GM20431 (cell line): ENCODE measurements around the gene HDAC1.
"Not testable (repeated sequence)": the region's sequence is repeated elsewhere in the genome, so short reads cannot be mapped to it uniquely, and the experiment has no call there.

Experiments used
- in situ Hi-C: fragments of 300-500 bp; cut with MseI, MboI; formaldehyde crosslinking; loops from one replicate; pipeline ENCODE4 v1.15.0; 2020; ENCODE audit warnings: low sequenced_read_pairs; ENCODE audit not compliant: unreplicated experiment

The HDAC1 gene

DNA sequence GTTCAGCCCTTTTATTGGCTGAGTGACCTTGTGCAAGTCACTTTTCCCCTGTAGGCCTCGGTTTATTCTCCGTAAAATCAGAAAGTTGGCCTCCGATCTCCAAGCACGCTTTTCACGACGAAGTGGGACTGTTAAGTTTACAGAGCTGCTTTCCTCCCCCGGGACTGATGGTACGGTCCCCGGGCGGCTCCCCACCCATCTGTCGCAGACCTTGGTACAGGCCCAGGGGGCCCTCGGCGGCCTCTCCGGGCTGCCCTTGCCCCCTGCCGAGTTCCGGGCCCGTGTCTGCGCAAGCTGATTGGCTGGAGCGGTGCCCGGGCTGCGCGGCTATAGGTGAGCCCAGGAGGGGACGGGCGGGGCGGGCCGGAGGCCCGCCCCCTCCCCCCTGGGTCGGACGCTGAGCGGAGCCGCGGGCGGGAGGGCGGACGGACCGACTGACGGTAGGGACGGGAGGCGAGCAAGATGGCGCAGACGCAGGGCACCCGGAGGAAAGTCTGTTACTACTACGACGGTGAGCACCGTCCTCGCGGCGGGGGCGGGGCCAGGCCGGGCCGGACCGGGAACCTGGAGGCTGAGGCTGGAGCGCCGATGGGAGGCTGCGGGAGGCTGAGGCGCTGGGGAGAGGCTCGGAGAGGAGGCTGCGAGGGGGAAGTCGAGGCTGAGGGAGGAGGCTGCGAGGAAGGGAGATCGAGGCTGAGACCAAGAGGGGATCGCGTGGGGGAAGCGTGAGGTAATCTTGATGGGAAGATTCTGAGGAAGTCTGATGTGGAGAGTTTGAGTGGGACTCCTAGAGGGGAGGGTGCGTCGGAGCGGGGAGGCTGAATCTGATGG lies at the start of gene HDAC1:
Gene HDAC1, plus strand, starts transcription at position 376 of the 831 bp plus-strand sequence. Its CDS starts 87 bp downstream, at position 463.
- in situ Hi-C loops: no loop called here

DNA sequence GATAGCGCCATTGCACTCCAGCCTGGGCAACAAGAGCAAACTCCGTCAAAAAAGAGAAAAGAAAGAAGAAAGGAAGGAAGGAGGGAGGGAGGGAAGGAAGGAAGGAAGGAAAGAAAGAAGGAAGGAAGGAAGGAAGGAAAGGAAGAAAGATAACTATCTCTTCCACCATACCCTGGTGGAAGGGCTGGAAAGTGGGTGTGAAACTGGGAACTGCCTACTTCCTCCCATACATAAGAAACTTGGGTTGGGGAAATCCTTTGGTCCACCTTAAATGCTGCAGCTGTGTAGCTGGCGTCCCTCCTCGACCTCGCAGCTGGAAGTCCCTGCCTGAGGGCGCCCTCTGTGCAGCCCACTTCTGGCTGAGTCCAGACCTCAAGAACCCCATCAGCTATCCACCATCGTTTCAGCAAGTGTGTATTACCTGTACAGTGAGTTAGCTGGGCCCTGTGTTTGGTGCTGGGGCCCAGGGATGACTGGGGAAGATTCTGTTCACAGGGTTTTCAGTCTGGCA lies 49.5 kb upstream of the HDAC1 start:
- in situ Hi-C loops: no loop called here

DNA sequence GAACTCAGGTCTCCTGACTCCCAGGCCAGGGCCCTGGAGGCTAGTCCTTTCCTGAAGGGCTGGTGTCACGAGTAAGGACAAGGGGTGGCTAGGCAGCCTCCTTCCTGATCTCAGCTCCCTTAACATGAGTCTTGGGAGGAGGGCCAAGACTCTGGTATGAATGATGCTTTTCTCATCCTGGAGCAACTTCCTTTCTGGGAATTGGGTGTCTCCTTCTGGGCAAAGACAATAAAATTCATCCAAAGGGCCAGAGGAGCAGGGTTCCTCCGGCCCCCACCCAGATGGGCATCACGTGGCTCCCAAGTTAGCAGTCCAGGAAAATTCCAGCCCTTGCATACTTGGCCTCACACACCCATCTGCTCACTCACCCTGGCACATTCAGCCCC lies 45.0 kb upstream of the HDAC1 start, which contains the start of gene FAM167B:
Gene FAM167B, plus strand, starts transcription at position 335 of the 386 bp plus-strand sequence. CDS start 200 bp downstream, outside the sequence.
- in situ Hi-C loops: no loop called here

DNA sequence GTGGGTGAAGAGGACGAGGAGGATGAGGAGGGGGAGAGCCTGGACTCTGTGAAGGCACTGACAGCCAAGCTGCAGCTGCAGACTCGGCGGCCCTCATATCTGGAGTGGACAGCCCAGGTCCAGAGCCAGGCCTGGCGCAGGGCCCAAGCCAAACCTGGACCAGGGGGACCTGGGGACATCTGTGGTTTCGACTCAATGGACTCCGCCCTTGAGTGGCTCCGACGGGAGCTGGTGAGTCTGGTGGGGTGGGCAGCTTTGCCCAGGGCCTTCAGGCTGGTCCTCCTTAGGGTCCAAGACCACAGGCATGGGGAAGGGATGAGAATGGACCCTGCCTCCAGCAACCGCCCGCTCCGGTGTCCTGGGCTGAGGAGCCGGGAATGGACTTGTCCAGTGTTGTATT lies 44.4 kb upstream of the HDAC1 start:
- in situ Hi-C loops: no loop called here

DNA sequence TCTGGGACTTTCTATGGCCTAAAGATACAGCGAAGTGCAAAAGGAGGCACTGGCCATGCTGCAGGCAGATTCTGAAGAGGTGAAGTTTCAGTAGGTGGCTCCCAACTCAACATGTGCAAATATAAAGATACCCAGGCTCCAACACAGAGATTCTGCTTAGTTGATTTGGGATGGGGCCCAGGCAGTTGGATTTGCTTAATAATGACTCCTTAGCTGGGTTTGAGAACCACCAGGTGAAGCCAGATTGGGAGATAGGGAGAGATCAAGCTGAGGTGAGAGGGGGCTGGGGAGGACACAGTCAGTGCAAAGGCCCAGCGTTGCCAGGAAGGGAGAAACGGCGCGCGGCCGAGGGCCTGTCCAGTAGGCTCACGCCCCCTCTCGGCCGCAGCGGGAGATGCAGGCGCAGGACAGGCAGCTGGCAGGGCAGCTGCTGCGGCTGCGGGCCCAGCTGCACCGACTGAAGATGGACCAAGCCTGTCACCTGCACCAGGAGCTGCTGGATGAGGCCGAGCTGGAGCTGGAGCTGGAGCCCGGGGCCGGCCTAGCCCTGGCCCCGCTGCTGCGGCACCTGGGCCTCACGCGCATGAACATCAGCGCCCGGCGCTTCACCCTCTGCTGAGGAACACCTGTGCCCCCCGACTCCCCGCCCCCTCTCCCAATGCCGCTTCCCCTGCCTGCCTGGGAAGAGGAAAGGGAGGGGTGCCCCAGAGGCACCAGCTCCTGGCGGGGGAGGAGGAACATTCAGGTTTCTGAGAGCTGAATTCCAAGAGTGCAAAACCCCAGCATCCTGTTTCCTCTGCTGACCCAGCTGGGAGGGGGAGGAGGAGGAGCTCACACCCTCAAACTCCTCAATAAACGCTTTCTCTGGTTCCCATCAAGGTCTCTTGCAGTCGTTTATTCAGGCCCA lies 43.6 kb upstream of the HDAC1 start:
- in situ Hi-C loops: no loop called here

DNA sequence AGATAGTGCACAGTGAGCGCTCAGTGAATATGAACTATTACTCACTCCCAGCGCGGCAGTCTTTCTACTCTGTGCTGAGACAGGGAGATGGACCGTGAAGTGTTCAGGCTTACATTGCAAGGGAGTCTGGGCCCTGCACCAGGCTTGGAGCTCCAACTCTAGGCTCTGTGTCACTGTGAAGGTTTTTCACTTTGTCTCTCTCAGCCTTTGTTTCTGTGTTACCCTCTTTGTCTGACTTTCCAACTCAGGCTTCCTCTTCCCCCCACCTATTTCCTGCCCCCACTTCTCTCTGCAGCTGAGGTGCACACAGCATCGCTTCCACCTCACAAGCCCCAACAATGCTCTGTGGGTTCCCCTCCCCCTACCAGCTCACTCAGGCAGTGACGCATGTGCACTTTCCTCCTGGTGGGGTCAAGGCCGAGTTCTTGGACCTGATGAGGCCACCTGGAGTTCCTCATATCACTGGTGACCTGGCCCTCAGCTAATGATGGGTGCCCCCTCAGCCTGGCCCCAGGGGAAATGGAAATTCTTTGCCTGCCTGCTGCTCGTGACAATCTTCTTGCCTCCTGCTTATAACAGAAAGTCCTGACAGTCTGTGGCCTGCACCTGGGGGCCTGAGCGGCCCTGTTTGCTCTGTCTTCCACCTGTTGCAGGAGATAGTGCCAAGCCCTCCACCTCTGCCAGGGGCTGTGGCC lies 41.9 kb upstream of the HDAC1 start:
- in situ Hi-C loops: no loop called here

DNA sequence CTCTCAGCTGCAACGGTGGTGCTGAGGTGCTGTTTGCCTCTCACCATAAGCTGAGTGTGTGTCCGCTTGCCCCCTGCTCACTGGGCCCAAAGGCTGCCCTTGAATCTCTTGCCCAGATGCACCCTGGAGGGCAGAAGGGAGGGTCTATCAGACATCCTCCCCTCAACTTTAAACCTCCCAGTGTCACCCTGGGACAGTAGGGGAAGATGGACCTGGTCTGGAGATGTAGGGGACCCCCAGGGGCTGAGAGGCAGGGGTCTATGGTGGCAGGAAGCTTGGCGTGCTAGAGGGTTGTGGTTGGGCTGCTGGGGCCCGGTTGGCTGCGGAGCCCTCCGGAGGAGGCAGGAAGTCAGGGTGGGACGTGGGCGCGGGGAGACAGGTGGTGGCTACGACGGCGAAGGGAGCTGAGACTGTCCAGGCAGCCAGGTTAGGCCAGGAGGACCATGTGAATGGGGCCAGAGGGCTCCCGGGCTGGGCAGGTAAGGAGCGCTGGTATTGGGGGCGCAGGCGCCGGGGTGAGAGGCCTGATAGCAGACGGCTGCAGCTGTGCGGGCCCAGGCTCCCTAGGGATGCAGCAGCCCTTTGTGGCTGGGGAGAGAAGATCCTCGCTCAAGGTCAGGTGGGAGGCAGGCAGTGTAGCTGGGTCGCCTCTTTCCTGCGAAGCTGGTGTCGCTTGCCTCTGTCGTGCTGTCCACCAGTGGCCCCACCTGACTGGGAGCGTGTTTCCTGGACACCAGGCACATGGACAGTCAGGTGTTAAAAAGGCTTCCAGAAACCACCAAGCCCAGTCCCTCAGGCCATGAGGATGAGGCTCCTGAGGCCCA lies 40.8 kb upstream of the HDAC1 start, which contains the start of gene LCK:
Gene LCK, plus strand, starts transcription at position 373 of the 824 bp plus-strand sequence. CDS start 23,065 bp downstream, outside the sequence.
- in situ Hi-C loops: no loop called here

DNA sequence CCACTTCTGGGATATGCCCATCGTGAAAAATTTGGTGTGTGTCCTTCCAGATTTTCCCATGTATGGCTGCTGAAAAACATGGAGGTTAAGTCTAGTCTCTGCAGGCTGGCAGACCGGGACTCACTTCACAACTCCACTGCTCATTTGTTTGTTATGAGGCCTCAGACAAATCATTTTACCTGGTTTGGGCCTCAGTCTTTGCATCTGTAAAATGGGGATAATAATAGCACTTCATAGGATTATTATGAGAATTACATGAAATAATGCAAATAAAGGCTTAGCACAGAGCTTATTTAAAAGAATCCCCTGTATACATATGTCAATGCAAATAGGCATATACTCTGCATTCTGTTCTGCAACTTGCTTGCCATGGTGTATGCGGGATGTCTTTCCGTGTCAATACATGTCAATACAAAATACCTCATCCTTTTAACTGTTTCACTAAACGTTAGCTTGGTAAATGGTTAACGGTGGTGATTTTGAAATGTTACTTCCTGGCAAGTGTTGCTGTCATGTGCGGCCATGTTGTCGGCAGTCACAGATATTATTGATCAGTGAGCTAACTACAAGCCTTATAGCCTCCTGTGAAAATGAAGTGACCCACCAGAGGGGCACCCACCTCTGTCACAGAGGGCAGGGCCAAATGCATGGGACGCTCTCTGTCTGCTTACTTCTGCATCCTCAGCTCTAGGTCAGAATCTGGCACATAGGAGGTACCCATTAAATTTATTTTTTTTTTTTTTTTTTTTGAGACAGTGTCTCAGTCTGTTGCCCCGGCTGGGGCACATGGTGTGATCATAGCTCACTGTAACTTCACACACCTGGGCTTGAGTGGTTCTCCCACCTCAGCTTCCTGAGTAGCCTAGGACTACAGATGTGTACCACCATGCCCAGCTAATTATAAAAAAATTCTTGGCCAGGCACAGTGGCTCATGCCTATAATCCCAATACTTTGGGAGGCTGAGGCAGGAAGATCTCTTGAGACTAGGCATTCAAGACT lies 36.5 kb upstream of the HDAC1 start:
- in situ Hi-C loops: no loop called here

DNA sequence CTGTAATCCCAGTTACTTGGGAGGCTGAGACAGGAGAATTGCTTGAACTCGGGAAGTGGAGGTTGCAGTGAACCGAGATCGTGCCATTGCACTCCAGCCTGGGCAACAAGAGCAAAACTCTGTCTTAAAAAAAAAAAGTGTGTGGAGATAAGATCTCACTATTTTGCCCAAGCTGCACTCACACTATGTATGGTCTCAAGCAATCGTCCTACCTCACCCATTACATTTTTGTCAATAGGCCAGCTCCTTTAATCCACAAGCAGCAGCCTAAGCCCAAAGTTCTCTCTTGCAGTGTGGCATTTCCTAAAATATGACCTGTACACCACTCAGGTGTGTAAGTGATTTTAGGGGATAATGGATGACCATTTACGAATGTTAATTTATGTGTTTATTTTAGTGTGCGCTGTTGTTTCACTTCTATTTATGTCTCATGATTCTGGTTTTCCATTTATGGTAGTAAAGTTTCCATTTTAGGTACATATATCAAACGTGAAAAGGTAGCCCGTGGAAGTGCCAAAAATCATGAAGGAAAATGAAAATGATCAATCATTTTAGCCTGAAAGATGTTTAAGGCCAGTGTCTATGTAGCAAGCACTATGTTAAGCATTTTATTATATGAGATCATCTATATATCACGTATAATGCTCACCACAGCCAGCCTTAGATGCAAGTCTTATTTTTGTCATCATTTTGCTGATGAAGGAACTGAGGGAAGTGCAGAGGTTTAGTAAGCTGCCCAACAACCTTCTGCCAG lies 35.2 kb upstream of the HDAC1 start:
- in situ Hi-C loops: no loop called here

DNA sequence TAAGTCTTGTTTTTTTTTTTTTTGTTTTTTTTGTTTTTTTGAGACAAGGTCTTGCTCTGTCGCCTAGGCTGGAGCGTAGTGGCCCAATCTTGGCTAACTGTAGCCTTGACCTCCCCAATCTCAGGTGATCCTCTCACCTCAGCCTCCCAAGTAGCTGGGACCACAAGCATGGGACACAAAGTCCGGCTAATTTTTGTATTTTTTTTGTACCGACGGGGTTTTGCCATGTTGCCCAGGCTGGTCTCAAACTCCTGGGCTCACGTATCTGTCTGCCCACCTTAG lies 34.7 kb upstream of the HDAC1 start:
- in situ Hi-C loops: no loop called here

DNA sequence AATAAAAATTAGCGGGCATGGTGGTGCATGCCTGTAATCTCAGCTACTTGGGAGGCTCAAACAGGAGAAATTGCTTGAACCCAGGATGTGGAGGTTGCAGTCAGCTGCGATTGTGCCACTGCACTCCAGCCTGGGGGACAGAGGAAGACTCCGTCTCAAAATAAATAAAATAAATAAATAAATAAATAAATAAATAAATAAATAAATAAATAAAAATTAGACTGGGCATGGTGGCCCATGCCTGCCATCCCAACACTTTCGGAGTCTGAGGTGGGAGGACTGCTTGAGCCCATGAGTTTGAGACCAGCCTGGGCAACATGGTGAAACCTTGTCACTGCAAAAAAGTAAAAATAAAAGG lies 28.7 kb upstream of the HDAC1 start:
- in situ Hi-C loops: not testable (repeated sequence)

DNA sequence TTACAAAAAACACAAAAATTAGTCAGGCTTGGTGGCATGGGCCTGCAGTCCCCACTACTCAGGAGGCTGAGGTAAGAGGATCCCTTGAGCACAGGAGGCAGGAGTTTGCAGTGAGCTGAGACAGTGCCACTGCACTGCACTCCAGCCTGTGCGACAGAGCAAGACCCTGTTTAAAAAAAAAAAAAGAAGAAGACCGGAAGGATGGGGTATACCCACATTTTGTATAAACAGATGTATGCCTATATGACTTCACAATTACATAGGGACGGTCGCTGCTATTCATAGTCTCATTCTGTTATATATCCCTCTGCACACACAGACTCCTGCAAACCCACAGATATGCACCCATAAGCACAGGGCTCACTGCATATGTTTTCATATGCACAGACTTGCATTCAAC lies 28.1 kb upstream of the HDAC1 start:
- in situ Hi-C loops: no loop called here

DNA sequence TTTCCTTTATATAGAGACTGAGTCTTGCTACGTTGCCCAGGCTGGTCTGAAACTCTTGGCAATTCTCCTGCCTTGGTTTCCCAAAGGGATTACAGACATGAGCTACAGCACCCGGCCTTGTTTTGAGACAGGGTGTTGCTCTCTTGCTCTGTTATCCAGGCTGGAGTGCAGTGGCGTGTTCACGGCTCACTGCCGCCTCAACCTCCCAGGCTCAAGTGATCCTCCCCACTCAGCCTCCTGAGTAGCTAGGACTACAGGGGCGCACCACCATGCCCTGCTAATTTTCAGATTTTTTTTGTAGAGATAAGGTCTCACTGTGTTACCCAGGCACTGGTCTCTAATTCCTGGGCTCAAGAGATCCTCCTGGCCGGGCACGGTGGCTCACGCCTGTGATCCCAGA lies 26.0 kb upstream of the HDAC1 start:
- in situ Hi-C loops: no loop called here

DNA sequence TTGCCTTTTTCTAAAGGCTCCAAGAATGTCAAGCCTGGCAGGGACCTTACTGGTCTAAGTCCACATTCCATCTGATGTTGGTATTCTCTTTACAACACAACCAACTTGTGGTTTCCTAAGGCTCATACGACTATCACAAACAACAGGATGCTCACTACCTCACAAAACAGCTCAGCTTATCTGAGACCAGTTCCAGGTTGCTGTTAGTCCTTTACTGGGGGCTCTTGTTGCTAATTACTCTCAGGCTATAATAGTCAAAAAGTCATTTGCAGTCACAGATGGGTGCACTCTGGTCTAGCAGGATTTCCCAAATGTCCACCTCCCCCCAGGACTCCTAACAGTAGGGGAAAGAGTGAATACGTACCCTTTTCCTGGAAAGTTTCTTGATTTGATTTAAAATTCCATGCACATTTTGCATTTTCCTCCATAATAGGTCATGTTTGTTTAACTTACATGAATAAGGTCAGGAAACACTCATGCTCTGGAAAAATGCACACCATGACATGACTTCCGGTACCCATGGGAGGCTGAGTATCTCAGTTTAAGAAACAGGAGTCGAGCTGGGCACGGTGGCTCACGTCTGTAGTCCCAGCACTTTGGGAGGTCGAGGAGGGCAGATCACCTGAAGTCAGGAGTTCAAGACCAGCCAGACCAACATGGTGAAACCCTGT lies 24.8 kb upstream of the HDAC1 start:
- in situ Hi-C loops: no loop called here

DNA sequence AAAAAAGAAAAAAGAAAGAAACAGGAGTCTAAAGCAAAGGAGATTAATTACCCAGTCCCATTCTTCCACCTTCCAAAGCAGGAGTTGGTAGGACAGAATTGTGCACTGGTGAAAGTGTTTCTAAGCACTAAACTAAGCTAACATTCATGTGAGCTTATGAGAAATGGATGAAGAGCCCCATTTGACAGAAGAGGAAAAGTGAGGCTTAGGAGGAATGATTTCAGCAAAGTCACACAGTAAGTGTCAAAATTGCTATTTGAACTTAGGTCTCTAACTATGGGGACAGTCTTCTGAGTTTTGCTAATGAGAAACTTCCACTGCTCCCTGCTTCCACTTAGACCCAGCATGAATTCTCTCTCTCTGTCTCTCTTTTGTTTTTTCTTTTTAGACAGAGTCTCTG lies 22.1 kb upstream of the HDAC1 start:
- in situ Hi-C loops: no loop called here

DNA sequence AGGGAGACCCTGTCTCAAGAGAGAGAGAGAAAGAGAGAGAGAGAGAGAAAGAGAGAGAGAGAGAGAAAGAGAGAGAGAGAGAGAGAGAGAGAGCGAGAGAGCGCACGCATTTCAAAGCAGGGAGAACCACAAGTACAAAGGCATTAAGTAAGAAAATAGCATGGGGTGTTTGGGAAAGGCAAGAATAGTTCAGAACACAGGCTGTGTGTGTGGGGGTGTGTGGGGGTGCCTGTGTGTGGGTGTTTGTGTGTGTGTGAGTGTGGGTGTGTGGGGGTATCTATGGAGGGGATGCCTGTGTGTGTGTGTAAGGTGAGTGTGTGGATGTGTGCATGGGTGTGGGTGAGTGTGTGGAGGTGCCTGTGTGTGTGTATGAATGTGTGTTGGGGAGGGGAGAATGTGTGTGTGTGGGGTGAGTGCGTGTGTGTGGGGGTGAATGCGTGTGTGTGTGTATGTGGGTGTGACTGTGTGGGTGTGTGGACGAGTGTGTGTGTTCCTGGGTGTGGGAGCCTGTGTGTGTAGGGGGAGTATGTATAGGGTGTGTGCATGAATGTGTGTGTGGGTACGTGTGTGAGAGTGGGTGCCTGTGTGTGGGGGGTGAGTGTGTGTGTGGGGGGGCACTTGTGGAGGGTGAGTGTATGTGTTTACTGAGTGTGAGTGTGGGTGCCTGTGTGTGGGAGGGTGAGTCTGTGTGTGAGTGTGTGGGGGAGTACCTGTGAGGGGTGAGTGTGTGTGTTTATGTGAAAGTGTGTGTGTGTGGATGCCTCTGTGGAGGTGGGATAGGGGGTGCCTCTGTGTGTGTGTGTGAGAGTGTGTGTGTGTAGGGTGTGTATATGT lies 19.1 kb upstream of the HDAC1 start:
- in situ Hi-C loops: no loop called here
